ENCODE measurements around the gene ASB15. TPM values are rescaled to one million over a fixed set of nuclear protein-coding genes. Genes with fewer than 3 reads are reported as not detected.

ASB15 gene
- total and polyA plus RNA-seq, 2 of the 8 experiments (the other 6 are each of a cell fraction or from before 2014, with no cell fraction given) = not detected

DNA sequence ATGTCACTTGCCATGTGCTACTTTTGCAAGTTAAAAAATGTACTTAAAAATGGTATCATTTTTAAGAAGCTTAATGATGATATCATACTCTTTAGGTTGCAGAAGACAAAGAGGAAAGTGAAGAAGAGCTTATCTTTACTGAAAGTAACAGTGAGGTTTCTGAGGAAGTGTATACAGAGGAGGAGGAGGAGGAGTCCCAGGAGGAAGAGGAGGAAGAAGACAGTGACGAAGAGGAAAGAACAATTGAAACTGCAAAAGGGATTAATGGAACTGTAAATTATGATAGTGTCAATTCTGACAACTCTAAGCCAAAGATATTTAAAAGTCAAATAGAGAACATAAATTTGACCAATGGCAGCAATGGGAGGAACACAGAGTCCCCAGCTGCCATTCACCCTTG lies 60.1 kb downstream of the ASB15 start:
- ChIA-PET CTCF (ENCODE audit: partially characterized antibody) (interaction anchor here (0.7 to 1.6 kb wide), 3 partner anchors 12 to 204 kb away, joined by 3 to 4 read pairs (median 3); no protein-coding TSS in a partner anchor), POLR2A (ENCODE audit: partially characterized antibody) (interaction anchor here (1.6 to 1.7 kb wide), 2 partner anchors 12 to 17 kb away, joined by 4 to 6 read pairs; no protein-coding TSS in a partner anchor)
- H4K8ac ChIP-seq (ENCODE audit: extremely low read depth, insufficient read depth, low read length) = no peak overlapping the region
- H3K4ac ChIP-seq (replicated peaks; ENCODE audit: insufficient read length, low read depth, low read length) = no peak overlapping the region
- no peaks in the 10 kb centered on the region for H3K23me2 ChIP-seq (ENCODE audit: low read depth, low read length)
- H4K91ac ChIP-seq (replicated peaks; ENCODE audit: insufficient read length, low read length) = no peak overlapping the region
- no peak overlapping the region for H3K56ac ChIP-seq (replicated peaks; ENCODE audit: insufficient read length, low read depth, low read length)
- H3K18ac ChIP-seq (ENCODE audit: extremely low read depth, low read length) = no peak overlapping the region
- H2BK15ac ChIP-seq (ENCODE audit: low read length) = no peak overlapping the region
- H4K5ac ChIP-seq (ENCODE audit: insufficient read length, low read depth, low read length) = no peak overlapping the region
- no peak overlapping the region for H2BK120ac ChIP-seq (replicated peaks; ENCODE audit: low read depth, low read length)
- no peak overlapping the region for H3K23ac ChIP-seq (ENCODE audit: insufficient read length)
- H2BK5ac ChIP-seq (ENCODE audit: low read depth, low read length) = no peak overlapping the region
- H3K9ac ChIP-seq (replicated peaks in 1 of 4; ENCODE audit: extremely low read depth in 1 of 4, low read depth in 3 of 4, low read length in 3 of 4) = no peak overlapping the region
- H3K27ac ChIP-seq (ENCODE audit: low read depth, low read length) = no peak overlapping the region
- no peak overlapping the region for H3K14ac ChIP-seq (ENCODE audit: insufficient read length)
- H3K4me1 ChIP-seq (replicated peaks in 1 of 4; ENCODE audit: control insufficient read depth in 3 of 4, insufficient read depth in 4 of 4, low read length in 3 of 4) = peaks cover 0 to 2% (median 0%) of the 10 kb centered on the region in 4 experiments; a peak in 1 of 7 replicates
- H3K79me2 ChIP-seq (ENCODE audit: control insufficient read depth in 1 of 2, insufficient read depth in 2 of 2, low read length in 2 of 2) = no peaks in the 10 kb centered on the region
- H2BK12ac ChIP-seq (ENCODE audit: low read depth, low read length) = no peak overlapping the region
- no peak overlapping the region for H2BK20ac ChIP-seq (ENCODE audit: low read length)
- no peak overlapping the region for H2AK5ac ChIP-seq (ENCODE audit: low read depth, low read length)
- no peaks in the 10 kb centered on the region for H4K20me1 ChIP-seq (replicated peaks in 1 of 2; ENCODE audit: control insufficient read depth in 1 of 2, insufficient read depth in 2 of 2, low read length in 2 of 2)
- WGBS, 2 experiments (ENCODE audit: extremely low coverage in 1 of 2, insufficient coverage in 1 of 2, insufficient read length in 1 of 2, insufficient replicate concordance in 2 of 2, low coverage in 1 of 2, low lambda C conversion rate in 2 of 2, missing lambda C conversion rate in 1 of 2) = 93% methylated on average over 1 of the region's 1 CpG; no CpG with 5 or more reads in 1 of the 2 experiments
- peaks cover 0 to 2% of the 10 kb centered on the region in 2 experiments; a peak in 1 of 4 replicates for H3K9me3 ChIP-seq (ENCODE audit: insufficient read depth in 2 of 2, low read depth in 1 of 2, low read length in 1 of 2)
- H2AFZ ChIP-seq (ENCODE audit: low read length) = no peak overlapping the region
- DNase-seq (ENCODE audit: low read depth in 1 of 2, low spot score in 2 of 2) = no peak
- no peak for TF ChIP-seq GABPA (IDR thresholded peaks at IDR 0.05; ENCODE audit: borderline replicate concordance, insufficient read depth, low read length)
- TF ChIP-seq PHF8 (conservative IDR thresholded peaks at IDR 0.05; ENCODE audit: low read depth, low read length) = no peak
- TF ChIP-seq CBX8 (IDR thresholded peaks at IDR 0.05; ENCODE audit: borderline replicate concordance, low read depth, low read length) = no peak
- no peak for TF ChIP-seq POU5F1 (IDR thresholded peaks at IDR 0.05; ENCODE audit: low read depth, low read length)
- TF ChIP-seq KDM5A (IDR thresholded peaks at IDR 0.05; ENCODE audit: low read length) = no peak
- no peak overlapping the region for H3K4me2 ChIP-seq (ENCODE audit: insufficient read depth in 1 of 2, low read depth in 2 of 2, low read length in 2 of 2)
- no peaks in the 10 kb centered on the region for H3K36me3 ChIP-seq (ENCODE audit: control insufficient read depth in 2 of 4, insufficient read depth in 4 of 4, low read length in 3 of 4)
- H3K27me3 ChIP-seq (replicated peaks in 1 of 4; ENCODE audit: control insufficient read depth in 3 of 4, extremely low read depth in 1 of 4, insufficient read depth in 3 of 4, low read length in 3 of 4) = no peaks in the 10 kb centered on the region
- no peaks in the 10 kb centered on the region for H3K79me1 ChIP-seq (ENCODE audit: low read depth, low read length)
- H3K4me3 ChIP-seq (ENCODE audit: extremely low read depth in 1 of 4, insufficient read depth in 2 of 4, low read depth in 3 of 4, low read length in 4 of 4) = no peak overlapping the region
- no peak for FAIRE-seq
